Peyer's patch (tissue), 4 donors: Measurements from ENCODE around the gene OPRL1.

ENCODE experiments used
- CTCF ChIP-seq, 6 experiments: fragments of 450-650 bp in 4 of 6; fragments of 200-600 bp in 2 of 6; sonication (generic) in 1 of 6; IDR thresholded peaks; one replicate each; pipeline ENCODE4 v1.5.1; 2017 to 2019; ENCODE audit warnings: antibody characterized with exemption in 6 of 6, mild to moderate bottlenecking in 3 of 6, moderate library complexity in 1 of 6
- POLR2A ChIP-seq, 2 donors: fragments of 450-650 bp; IDR thresholded peaks; one replicate each; pipeline ENCODE4 v1.5.1; 2017; ENCODE audit warnings: antibody characterized with exemption in 2 of 2, mild to moderate bottlenecking in 2 of 2, moderate library complexity in 2 of 2

- TF ChIP-seq CTCF (IDR thresholded peaks at IDR 0.05) (no peak), POLR2A (IDR thresholded peaks at IDR 0.05) (no peak)
Measured at GRCh38 chr20:64129146-64129782, 49.4 kb downstream of the OPRL1 start.
